Measurements from ENCODE around the gene CFAP97D1. TPM values are rescaled to one million over a fixed set of nuclear protein-coding genes. Genes with fewer than 3 reads are reported as not detected.

CFAP97D1 gene
- total and polyA plus RNA-seq, 8 donors, result 0.06 TPM; not detected in 7

- peaks cover 0 to 8% (median 0%) of the 10 kb centered on the region in 3 donors for H3K36me3 ChIP-seq
- DNase-seq, result no peak
- FAIRE-seq, result no peak
- intact Hi-C loops (cut with DNase I), result no loop called here
- WGBS, 2 donors, result 73 to 80% methylated on average over 3 of the region's 3 CpGs
- H3K27ac ChIP-seq, result no peak overlapping the region
- TF ChIP-seq CTCF (IDR thresholded peaks at IDR 0.05), result no peak
- H3K27me3 ChIP-seq, result no peaks in the 10 kb centered on the region
- no peak overlapping the region for H3K4me3 ChIP-seq
- ATAC-seq, result no peak
- H3K9me3 ChIP-seq, result no peaks in the 10 kb centered on the region
- no peaks in the 10 kb centered on the region for H3K4me1 ChIP-seq
These were observed 33.2 kb downstream of the CFAP97D1 start for GRCh38 chr17:43813386-43813785.

- no peak for DNase-seq
These were observed 33.8 kb downstream of the CFAP97D1 start for GRCh38 chr17:43814026-43814425.

GRCh38 chr17:43814714-43815113 is 34.5 kb downstream of the CFAP97D1 start:
- no peak overlapping the region for H3K4me3 ChIP-seq
- no peak for TF ChIP-seq CTCF (IDR thresholded peaks at IDR 0.05)
- 39 to 45% methylated on average over 1 of the region's 1 CpG for whole genome bisulfite sequencing, 2 donors
- intact Hi-C loops (cut with DNase I), result no loop called here
- H3K9me3 ChIP-seq, result no peaks in the 10 kb centered on the region
- H3K27ac ChIP-seq, result no peak overlapping the region
- H3K4me1 ChIP-seq, result no peaks in the 10 kb centered on the region
- ATAC-seq, result no peak
- no peak for DNase-seq
- FAIRE-seq, result no peak
- no peaks in the 10 kb centered on the region for H3K27me3 ChIP-seq
- H3K36me3 ChIP-seq, result peaks cover 0 to 8% (median 0%) of the 10 kb centered on the region in 3 donors

More at GRCh38 chr17:43814026-43814425, 33.8 kb downstream of the CFAP97D1 start:
- TF ChIP-seq CTCF (IDR thresholded peaks at IDR 0.05), result no peak
- intact Hi-C loops (cut with DNase I), result no loop called here
- Histone ChIP-seq H3K4me1 (no peaks in the 10 kb centered on the region), H3K9me3 (no peaks in the 10 kb centered on the region), H3K4me3 (no peak overlapping the region), H3K27me3 (no peaks in the 10 kb centered on the region), H3K36me3 (peaks cover 0 to 10% (median 0%) of the 10 kb centered on the region in 3 donors), H3K27ac (no peak overlapping the region)
- no peak for ATAC-seq
- WGBS, 2 donors, result 76 to 82% methylated on average over 12 of the region's 12 CpGs
- FAIRE-seq, result no peak

- Histone ChIP-seq H3K27me3 (no peaks in the 10 kb centered on the region), H3K4me3 (no peak overlapping the region), H3K4me1 (no peaks in the 10 kb centered on the region), H3K9me3 (no peaks in the 10 kb centered on the region), H3K36me3 (peaks cover 0 to 8% (median 0%) of the 10 kb centered on the region in 3 donors), H3K27ac (no peak overlapping the region)
- ATAC-seq, result no peak
- intact Hi-C loops (cut with DNase I), result no loop called here
- DNase-seq, result no peak
- no peak for TF ChIP-seq CTCF (IDR thresholded peaks at IDR 0.05)
- FAIRE-seq, result no peak
- WGBS, 2 donors, result 88 to 91% methylated on average over 23 to 24 of the region's 24 CpGs
These were observed 36.4 kb downstream of the CFAP97D1 start for GRCh38 chr17:43816336-43817320.

GRCh38 chr17:43817826-43818225 is 37.6 kb downstream of the CFAP97D1 start:
- Histone ChIP-seq H3K36me3 (peaks cover 0 to 8% (median 0%) of the 10 kb centered on the region in 3 donors), H3K4me3 (no peak overlapping the region), H3K9me3 (no peaks in the 10 kb centered on the region), H3K27me3 (no peaks in the 10 kb centered on the region), H3K4me1 (no peaks in the 10 kb centered on the region), H3K27ac (no peak overlapping the region)
- ATAC-seq (no peak), FAIRE-seq (no peak), DNase-seq (no peak)
- TF ChIP-seq CTCF (IDR thresholded peaks at IDR 0.05), result no peak
- intact Hi-C loops (cut with DNase I), result no loop called here
- 83 to 89% methylated on average over 9 of the region's 9 CpGs for WGBS, 2 donors

All from pancreas (tissue), 10 donors.